Activated CD4-positive, alpha-beta T cell treated with anti-CD3 and anti-CD28 coated beads for 36 hours (primary cell): ENCODE results near the gene NPNT. TPM values are rescaled to one million over a fixed set of nuclear protein-coding genes. Genes with fewer than 3 reads are reported as not detected.

Experiments used
- ATAC-seq: fragments of 200-7000 bp; cut with Tn5 transposase; one replicate; pipeline ENCODE4 v1.10.0; 2021; ENCODE audit warnings: mild to moderate bottlenecking, moderate library complexity
- CTCF ChIA-PET: fragments of 350-600 bp; sonication (Branson Sonifier 250); formaldehyde crosslinking; loops from one replicate; lab custom pipeline; 2021; ENCODE audit warnings: antibody characterized with exemption; lab: Charles Lee
- POLR2A ChIA-PET: fragments of 350-600 bp; sonication (Branson Sonifier 250); formaldehyde crosslinking; loops from one replicate; lab custom pipeline; 2021; ENCODE audit warnings: antibody characterized with exemption, inconsistent platforms; lab: Charles Lee
- DNase-seq: peaks from one replicate; pipeline ENCODE4 v3.0.0-alpha.2; 2020
- H3K27ac Mint-ChIP-seq: one replicate; pipeline ENCODE4 v1.8.0; 2021; ENCODE audit warnings: mixed read lengths
- H3K27me3 Mint-ChIP-seq: one replicate; pipeline ENCODE4 v1.8.0; 2021; ENCODE audit warnings: mixed read lengths
- H3K36me3 Mint-ChIP-seq: one replicate; pipeline ENCODE4 v1.8.0; 2021; ENCODE audit warnings: low read depth, mixed read lengths
- H3K4me1 Mint-ChIP-seq: one replicate; pipeline ENCODE4 v1.8.0; 2021; ENCODE audit warnings: mixed read lengths
- H3K4me3 Mint-ChIP-seq: one replicate; pipeline ENCODE4 v1.8.0; 2021; ENCODE audit warnings: mild to moderate bottlenecking, moderate library complexity, mixed read lengths
- H3K9me3 Mint-ChIP-seq: one replicate; pipeline ENCODE4 v1.8.0; 2021; ENCODE audit warnings: low read depth, mixed read lengths
- intact Hi-C, 2 experiments: fragments of 100-400 bp; cut with DNase I in 1 of 2; cut with micrococcal nuclease in 1 of 2; formaldehyde crosslinking; loops; one replicate each; pipeline versions ENCODE4 v1.14.2 to v1.15.1; 2022 to 2024; cut with DNase I, micrococcal nuclease
- total RNA-seq, 2 experiments: library from RNA; stranded (reverse); gene quantifications; one replicate each; pipeline ENCODE4 v1.2.3, GENCODE V29; 2021

The NPNT gene
- total RNA-seq, 2 experiments from 2014 or later: not detected

DNA sequence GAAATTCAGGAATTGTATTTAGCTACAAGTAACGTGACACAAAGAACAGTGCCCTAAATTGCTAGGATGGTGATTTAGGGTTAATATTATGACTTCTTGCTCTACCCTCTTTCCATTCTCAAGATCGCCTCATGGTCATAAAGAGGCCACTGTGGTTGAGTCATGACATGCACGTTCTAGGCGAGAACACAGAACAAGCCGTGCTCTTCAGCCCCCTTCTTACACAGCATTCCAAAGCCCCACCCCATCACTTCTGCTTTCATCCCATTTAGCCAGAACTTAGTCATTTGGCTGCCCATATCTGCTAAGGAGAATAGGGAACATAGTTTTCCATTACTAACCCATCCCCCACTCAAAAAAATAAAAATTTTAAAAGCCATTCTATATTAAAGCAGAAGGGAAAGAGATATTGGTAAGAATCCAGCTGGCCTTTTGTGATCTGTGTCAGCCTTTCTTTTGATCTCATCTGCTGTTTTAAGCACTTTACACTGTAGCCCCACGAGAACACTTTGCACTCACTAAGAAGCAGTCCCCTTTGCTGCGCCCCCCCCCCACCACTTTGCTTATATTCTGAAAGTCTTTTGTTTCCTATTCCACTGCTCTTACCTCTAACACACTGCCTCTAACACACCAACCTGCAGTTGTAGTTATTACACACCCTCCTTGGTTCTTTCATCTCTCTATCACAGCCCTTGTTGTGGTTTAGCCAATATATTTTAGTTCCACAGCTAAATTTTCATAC lies 28.4 kb downstream of the NPNT start:
- no peaks in the 10 kb centered on the region for H3K9me3 Mint-ChIP-seq
- intact Hi-C loops: no loop called here
- ChIA-PET POLR2A (no interaction called here), CTCF (no interaction called here)
- peaks cover 6% of the 10 kb centered on the region for H3K27me3 Mint-ChIP-seq
- H3K4me3 Mint-ChIP-seq: no peak overlapping the region
- H3K27ac Mint-ChIP-seq: no peak overlapping the region
- no peaks in the 10 kb centered on the region for H3K4me1 Mint-ChIP-seq
- H3K36me3 Mint-ChIP-seq: no peaks in the 10 kb centered on the region
- DNase-seq (no peak), ATAC-seq (no peak)

DNA sequence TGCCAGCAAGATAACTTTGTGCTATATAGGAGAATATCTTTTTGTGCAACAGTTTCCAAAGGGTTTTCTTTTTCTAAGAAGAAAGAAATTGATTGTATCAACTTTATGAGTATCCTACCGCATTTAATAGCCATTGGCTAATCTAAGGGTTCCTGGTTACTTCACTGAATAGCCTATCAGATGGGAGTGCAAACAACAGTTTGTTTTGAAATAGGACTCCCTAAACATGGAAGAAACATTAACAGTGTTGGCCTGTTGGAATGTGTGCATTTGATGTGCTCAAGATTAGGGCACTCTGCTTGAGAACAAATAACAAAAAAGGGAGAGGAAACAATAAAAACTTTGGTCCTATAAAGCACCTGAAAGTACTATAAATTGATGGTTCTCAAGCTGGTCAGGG lies 29.1 kb downstream of the NPNT start:
- no peaks in the 10 kb centered on the region for H3K36me3 Mint-ChIP-seq
- no peak overlapping the region for H3K27ac Mint-ChIP-seq
- H3K27me3 Mint-ChIP-seq: peaks cover 6% of the 10 kb centered on the region
- no peaks in the 10 kb centered on the region for H3K9me3 Mint-ChIP-seq
- ATAC-seq (no peak), DNase-seq (no peak)
- POLR2A ChIA-PET: no interaction called here
- intact Hi-C loops: no loop called here
- no peaks in the 10 kb centered on the region for H3K4me1 Mint-ChIP-seq
- CTCF ChIA-PET: no interaction called here
- H3K4me3 Mint-ChIP-seq: no peak overlapping the region

- no peak for DNase-seq
- no peak overlapping the region for H3K4me3 Mint-ChIP-seq
- no peaks in the 10 kb centered on the region for H3K36me3 Mint-ChIP-seq
- intact Hi-C loops: no loop called here
- H3K4me1 Mint-ChIP-seq: no peaks in the 10 kb centered on the region
- ATAC-seq: no peak
- ChIA-PET POLR2A (no interaction called here), CTCF (no interaction called here)
- H3K27ac Mint-ChIP-seq: no peak overlapping the region
- no peaks in the 10 kb centered on the region for H3K9me3 Mint-ChIP-seq
- H3K27me3 Mint-ChIP-seq: peaks cover 3% of the 10 kb centered on the region
Measured at GRCh38 chr4:105930698-105931097, 35.4 kb downstream of the NPNT start.

DNA sequence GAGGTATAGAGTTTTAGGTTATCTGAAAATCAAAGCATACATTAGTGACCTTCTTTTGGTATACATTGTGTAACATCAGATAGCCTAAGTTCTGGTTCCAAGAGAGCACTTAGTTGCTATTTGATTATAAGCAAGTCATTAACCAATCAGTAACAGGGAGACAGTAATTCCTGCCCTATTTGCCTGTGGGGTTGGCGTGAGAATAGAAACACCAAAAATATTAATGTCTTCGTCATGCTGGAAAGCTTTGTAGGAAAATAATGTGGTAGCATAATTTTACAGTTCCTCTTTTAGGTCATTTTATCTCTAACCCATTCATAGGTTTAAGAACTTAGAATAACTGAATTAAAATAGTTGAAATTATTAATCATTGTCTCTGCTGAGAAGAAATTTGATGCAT lies 37.8 kb downstream of the NPNT start:
- ChIA-PET CTCF (no interaction called here), POLR2A (no interaction called here)
- H3K27ac Mint-ChIP-seq: no peak overlapping the region
- intact Hi-C loops: no loop called here
- H3K36me3 Mint-ChIP-seq: no peaks in the 10 kb centered on the region
- H3K4me1 Mint-ChIP-seq: no peaks in the 10 kb centered on the region
- no peaks in the 10 kb centered on the region for H3K9me3 Mint-ChIP-seq
- DNase-seq (no peak), ATAC-seq (no peak)
- no peak overlapping the region for H3K4me3 Mint-ChIP-seq
- H3K27me3 Mint-ChIP-seq: peaks cover 3% of the 10 kb centered on the region

DNA sequence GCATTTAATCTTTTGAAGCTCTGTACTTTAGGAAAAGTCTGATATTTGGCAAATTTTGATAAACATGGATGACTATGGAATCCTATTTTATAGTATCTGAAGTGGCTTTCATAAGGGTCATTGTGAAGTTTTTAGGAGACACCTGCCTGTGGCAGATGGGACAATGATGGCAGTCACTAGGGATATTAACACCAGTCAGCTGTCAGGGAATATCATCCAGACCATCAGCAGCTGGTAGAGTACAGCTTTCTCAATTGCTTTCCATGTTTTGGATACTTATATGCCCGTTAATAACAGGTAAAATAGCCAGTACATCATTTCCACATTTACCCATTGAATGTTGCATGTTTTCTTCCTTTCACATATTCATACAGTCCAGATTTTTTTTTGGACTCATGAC lies 39.1 kb downstream of the NPNT start:
- Mint-ChIP-seq H3K4me1 (no peaks in the 10 kb centered on the region), H3K9me3 (no peaks in the 10 kb centered on the region), H3K27me3 (peaks cover 4% of the 10 kb centered on the region), H3K27ac (no peak overlapping the region), H3K36me3 (no peaks in the 10 kb centered on the region), H3K4me3 (no peak overlapping the region)
- intact Hi-C loops: no loop called here
- POLR2A ChIA-PET: no interaction called here
- CTCF ChIA-PET: no interaction called here
- DNase-seq: no peak
- no peak for ATAC-seq

- ATAC-seq: no peak
- ChIA-PET POLR2A (no interaction called here), CTCF (no interaction called here)
- Mint-ChIP-seq H3K27ac (no peak overlapping the region), H3K4me1 (no peaks in the 10 kb centered on the region), H3K36me3 (no peaks in the 10 kb centered on the region), H3K9me3 (no peaks in the 10 kb centered on the region), H3K4me3 (no peak overlapping the region), H3K27me3 (peaks cover 4% of the 10 kb centered on the region)
- no peak for DNase-seq
- intact Hi-C loops: no loop called here
Measured at GRCh38 chr4:105936901-105937300, 41.6 kb downstream of the NPNT start.

DNA sequence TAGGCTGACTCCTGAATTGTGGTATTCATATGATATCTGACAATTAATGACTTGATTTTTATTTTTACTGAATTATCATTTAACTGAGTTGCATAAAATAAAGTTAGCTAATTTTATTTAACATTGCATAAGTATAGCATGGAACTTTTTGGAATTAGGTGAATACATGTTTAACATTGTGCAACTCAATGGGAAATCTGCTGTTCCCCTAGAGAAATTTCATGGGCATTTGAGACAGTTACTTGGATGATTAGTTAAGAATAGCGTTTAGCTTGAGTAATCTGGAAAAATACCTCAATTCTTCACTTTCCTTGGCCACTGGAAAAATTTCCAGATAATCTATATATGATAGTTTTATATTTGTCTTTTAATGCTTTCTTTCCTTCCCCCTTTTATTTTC lies 42.5 kb downstream of the NPNT start:
- no peaks in the 10 kb centered on the region for H3K36me3 Mint-ChIP-seq
- H3K9me3 Mint-ChIP-seq: no peaks in the 10 kb centered on the region
- ATAC-seq (no peak), DNase-seq (no peak)
- H3K4me1 Mint-ChIP-seq: no peaks in the 10 kb centered on the region
- POLR2A ChIA-PET: no interaction called here
- CTCF ChIA-PET: no interaction called here
- H3K27ac Mint-ChIP-seq: no peak overlapping the region
- intact Hi-C loops: no loop called here
- H3K4me3 Mint-ChIP-seq: no peak overlapping the region
- peaks cover 4% of the 10 kb centered on the region for H3K27me3 Mint-ChIP-seq

- POLR2A ChIA-PET: no interaction called here
- H3K36me3 Mint-ChIP-seq: no peaks in the 10 kb centered on the region
- H3K9me3 Mint-ChIP-seq: peaks cover 4% of the 10 kb centered on the region
- intact Hi-C loops: no loop called here
- DNase-seq: no peak
- no peaks in the 10 kb centered on the region for H3K4me1 Mint-ChIP-seq
- no peak for ATAC-seq
- H3K27ac Mint-ChIP-seq: no peak overlapping the region
- no peak overlapping the region for H3K4me3 Mint-ChIP-seq
- CTCF ChIA-PET: no interaction called here
- peaks cover 3% of the 10 kb centered on the region for H3K27me3 Mint-ChIP-seq
Measured at GRCh38 chr4:105943234-105943633, 48.0 kb downstream of the NPNT start.

DNA sequence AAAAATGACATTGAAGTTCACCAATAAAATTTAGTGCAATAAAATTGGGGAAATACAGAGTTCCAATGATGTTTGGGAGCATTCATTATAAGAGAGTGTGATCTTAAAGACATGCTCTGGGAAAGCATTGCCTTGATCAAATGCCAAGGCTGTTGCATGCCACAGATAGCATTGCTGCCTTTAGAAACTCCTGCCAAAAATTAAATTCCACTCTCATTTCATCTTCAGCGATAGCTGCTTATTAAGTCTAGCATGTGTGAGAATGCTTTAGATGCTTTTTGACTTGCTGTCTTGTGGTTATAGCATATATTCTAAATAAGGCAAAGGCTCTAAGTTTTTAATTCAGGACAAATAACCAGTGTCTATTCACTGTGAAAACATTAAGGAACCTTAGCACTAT lies 49.3 kb downstream of the NPNT start:
- ATAC-seq (no peak), DNase-seq (no peak)
- Mint-ChIP-seq H3K27ac (no peak overlapping the region), H3K4me3 (no peak overlapping the region), H3K4me1 (no peaks in the 10 kb centered on the region), H3K27me3 (no peaks in the 10 kb centered on the region), H3K36me3 (no peaks in the 10 kb centered on the region), H3K9me3 (peaks cover 4% of the 10 kb centered on the region)
- ChIA-PET POLR2A (no interaction called here), CTCF (no interaction called here)
- intact Hi-C loops: no loop called here

DNA sequence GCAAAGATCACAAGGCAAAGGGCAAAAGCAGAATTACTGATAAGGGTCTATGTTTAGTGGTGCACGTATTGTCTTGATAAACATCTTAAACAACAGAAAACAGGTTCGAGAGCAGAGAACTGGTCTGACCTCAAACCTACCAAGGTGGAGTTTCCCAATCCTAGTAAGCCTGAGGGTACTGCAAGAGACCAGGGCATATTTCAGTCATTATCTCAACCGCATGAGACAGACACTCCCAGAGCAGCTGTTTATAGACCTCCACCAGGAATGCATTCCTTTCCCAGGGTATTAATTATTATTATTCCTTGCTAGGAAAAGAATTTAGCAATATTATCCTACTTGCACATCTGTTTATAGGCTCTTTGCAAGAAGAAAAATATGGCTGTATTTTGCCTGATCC lies 51.5 kb downstream of the NPNT start:
- H3K4me1 Mint-ChIP-seq: no peaks in the 10 kb centered on the region
- H3K36me3 Mint-ChIP-seq: no peaks in the 10 kb centered on the region
- ChIA-PET CTCF (no interaction called here), POLR2A (no interaction called here)
- peaks cover 4% of the 10 kb centered on the region for H3K9me3 Mint-ChIP-seq
- DNase-seq (no peak), ATAC-seq (no peak)
- intact Hi-C loops: no loop called here
- H3K27ac Mint-ChIP-seq: no peak overlapping the region
- H3K27me3 Mint-ChIP-seq: no peaks in the 10 kb centered on the region
- no peak overlapping the region for H3K4me3 Mint-ChIP-seq

GRCh38 chr4:105950701-105951100 lies 55.4 kb downstream of the NPNT start:
- DNase-seq (no peak), ATAC-seq (no peak)
- intact Hi-C loops: no loop called here
- CTCF ChIA-PET: no interaction called here
- peaks cover 4% of the 10 kb centered on the region for H3K9me3 Mint-ChIP-seq
- H3K27me3 Mint-ChIP-seq: peaks cover 4% of the 10 kb centered on the region
- no peak overlapping the region for H3K27ac Mint-ChIP-seq
- no peaks in the 10 kb centered on the region for H3K4me1 Mint-ChIP-seq
- POLR2A ChIA-PET: no interaction called here
- no peak overlapping the region for H3K4me3 Mint-ChIP-seq
- H3K36me3 Mint-ChIP-seq: no peaks in the 10 kb centered on the region

DNA sequence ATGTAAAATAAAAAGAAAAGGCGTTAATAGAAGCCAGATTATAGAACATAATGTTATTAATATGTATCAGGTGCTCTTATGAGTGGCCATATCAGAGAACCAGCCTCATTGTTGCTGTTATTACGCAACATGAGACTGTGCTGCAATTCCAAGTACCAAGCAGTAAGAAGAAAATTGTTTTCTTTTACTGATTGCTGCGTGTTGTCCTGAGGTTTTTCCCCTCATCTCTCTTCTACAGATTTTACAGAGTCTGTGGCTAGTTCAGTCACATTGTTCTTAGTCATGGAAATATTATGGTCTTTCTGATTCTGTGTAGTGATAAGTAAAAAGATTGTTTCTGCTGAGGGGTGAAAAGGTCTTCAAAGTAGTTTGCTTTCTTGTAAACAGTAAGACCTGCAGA lies 55.9 kb downstream of the NPNT start:
- Mint-ChIP-seq H3K27ac (no peak overlapping the region), H3K27me3 (peaks cover 6% of the 10 kb centered on the region), H3K4me1 (no peaks in the 10 kb centered on the region), H3K9me3 (peaks cover 4% of the 10 kb centered on the region), H3K4me3 (no peak overlapping the region), H3K36me3 (no peaks in the 10 kb centered on the region)
- intact Hi-C loops: no loop called here
- ChIA-PET CTCF (no interaction called here), POLR2A (no interaction called here)
- ATAC-seq (no peak), DNase-seq (no peak)

DNA sequence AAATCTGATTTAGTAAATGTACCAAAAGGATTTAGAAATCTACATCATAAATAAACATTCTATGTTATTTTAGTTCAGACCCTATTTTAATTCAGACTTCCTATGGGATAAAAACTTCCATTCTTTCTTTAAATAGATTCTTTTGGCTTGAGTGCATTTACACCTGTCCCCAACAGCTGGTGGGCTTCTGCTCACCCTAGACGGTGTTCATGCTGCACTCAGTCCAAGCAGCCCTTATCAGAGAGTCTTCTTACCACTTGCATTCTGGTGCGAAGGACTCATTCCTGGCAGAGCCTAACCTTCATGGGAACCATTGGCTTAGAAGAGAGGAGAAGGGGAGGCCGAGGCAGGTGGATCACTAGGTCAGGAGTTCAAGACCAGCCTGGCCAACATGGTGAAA lies 57.3 kb downstream of the NPNT start:
- no peaks in the 10 kb centered on the region for H3K4me1 Mint-ChIP-seq
- H3K27ac Mint-ChIP-seq: no peak overlapping the region
- DNase-seq (no peak), ATAC-seq (no peak)
- H3K4me3 Mint-ChIP-seq: no peak overlapping the region
- intact Hi-C loops: no loop called here
- CTCF ChIA-PET: no interaction called here
- no peaks in the 10 kb centered on the region for H3K9me3 Mint-ChIP-seq
- H3K27me3 Mint-ChIP-seq: peaks cover 6% of the 10 kb centered on the region
- no peaks in the 10 kb centered on the region for H3K36me3 Mint-ChIP-seq
- POLR2A ChIA-PET: no interaction called here
